GM19023 (cell line): Measurements from ENCODE around the gene DLL3.
"Not testable (repeated sequence)": the region's sequence is repeated elsewhere in the genome, so short reads cannot be mapped to it uniquely, and the experiment has no call there.

ENCODE experiments used
- ATAC-seq: cut with Tn5 transposase; IDR thresholded peaks from one replicate; pipeline ENCODE4 v1.9.1; 2021; ENCODE audit warnings: mild to moderate bottlenecking, moderate library complexity; ENCODE audit not compliant: unreplicated experiment

Gene DLL3, protein sequence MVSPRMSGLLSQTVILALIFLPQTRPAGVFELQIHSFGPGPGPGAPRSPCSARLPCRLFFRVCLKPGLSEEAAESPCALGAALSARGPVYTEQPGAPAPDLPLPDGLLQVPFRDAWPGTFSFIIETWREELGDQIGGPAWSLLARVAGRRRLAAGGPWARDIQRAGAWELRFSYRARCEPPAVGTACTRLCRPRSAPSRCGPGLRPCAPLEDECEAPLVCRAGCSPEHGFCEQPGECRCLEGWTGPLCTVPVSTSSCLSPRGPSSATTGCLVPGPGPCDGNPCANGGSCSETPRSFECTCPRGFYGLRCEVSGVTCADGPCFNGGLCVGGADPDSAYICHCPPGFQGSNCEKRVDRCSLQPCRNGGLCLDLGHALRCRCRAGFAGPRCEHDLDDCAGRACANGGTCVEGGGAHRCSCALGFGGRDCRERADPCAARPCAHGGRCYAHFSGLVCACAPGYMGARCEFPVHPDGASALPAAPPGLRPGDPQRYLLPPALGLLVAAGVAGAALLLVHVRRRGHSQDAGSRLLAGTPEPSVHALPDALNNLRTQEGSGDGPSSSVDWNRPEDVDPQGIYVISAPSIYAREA

DNA sequence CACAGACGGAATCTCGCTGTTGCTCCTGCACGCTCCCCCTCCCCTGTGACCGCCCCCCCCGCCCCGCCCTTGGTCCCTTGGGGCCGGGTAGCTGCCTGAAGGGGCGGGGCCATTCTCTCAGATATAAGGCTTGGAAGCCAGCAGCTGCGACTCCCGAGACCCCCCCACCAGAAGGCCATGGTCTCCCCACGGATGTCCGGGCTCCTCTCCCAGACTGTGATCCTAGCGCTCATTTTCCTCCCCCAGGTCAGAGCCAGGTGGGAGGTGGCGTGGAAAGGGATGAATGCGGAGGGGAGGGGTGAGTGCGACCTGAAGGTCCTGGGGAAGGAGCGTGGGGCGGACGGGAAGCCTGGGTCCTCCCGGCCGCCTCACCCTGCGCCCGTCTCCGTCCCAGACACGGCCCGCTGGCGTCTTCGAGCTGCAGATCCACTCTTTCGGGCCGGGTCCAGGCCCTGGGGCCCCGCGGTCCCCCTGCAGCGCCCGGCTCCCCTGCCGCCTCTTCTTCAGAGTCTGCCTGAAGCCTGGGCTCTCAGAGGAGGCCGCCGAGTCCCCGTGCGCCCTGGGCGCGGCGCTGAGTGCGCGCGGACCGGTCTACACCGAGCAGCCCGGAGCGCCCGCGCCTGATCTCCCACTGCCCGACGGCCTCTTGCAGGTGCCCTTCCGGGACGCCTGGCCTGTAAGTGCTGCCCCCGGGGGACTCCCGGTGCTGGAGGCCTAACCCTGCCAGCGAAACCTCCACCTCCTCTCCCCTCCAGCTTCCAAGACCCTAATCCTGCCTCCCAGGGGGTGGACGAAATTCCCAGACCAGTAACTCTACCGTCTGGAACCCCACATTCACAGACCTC is at the start of gene DLL3:
DLL3 (plus strand) TSS at position 150 of the 845 bp plus-strand sequence; CDS start at position 178, 28 bp downstream.
- ATAC-seq = no peak

DNA sequence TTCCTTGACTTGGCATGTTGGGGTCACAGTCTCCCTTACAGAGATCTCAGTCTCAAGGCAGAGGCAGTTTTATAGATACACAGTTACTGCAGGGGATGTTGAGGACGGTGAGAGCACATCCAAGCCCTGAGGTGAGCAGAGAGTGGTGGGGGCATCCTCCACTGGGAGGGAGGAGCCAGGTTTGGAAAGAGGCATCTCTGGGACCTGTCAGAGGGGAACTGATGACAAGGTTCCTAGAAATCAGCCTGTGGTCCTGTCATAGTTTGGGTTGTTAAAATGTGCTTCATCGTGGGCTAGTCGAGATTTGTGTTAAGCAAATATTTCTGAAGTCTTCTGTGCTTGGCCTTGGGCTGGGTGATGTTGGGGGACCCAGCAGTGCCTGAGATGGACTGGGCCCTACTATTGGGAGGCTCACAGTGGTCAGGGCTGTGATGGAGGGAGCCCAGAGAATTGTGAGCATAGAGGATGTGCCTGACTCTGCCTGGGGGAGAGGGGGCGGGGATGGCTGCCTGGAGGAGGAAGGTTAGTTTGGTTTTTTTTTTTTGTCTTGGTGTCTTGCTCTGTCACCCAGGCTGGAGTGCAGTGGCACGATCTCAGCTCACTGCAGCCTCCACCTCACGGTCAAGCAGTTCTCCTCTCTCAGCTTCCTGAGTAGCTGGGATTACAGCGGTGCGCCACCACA is 49.5 kb upstream of the DLL3 start:
- ATAC-seq = no peak

DNA sequence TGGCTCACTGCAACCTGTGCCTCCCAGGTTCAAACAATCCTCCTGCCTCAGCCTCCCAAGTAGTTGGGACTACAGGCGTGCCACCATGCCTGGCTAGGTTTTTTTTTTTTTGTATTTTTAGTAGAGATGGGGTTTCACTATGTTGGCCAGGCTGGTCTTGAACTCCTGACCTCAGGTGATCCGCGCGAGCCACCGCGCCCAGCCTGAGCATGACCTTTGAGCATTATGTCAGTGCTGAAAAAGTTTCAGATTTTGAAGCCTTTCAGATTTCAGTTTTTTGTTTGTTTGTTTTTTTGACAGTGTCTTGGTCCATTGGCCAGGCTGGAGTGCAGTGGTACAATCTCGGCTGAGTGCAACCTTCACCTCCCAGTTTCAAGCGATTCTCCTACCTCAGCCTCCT is 47.5 kb upstream of the DLL3 start:
- ATAC-seq = not testable (repeated sequence)

DNA sequence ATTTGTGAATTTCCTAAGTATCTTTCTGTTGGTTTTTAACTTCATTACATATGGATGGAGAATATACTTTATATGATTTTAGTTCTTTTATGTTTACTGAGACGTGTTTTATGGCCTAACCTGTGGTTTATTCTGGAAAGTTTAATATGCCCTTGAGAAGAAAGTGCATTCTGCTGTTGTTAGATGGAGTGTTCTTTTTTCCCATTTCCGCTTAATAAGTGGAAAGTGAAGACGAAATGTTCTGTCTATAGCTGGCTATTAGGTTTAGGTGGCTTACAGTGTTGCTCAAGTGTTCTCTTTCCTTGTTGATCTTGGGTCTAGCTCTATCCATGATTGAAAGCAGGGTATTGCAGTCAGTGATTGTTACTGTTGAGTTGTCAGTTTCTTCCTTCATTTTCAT is 35.3 kb upstream of the DLL3 start:
- ATAC-seq = no peak

DNA sequence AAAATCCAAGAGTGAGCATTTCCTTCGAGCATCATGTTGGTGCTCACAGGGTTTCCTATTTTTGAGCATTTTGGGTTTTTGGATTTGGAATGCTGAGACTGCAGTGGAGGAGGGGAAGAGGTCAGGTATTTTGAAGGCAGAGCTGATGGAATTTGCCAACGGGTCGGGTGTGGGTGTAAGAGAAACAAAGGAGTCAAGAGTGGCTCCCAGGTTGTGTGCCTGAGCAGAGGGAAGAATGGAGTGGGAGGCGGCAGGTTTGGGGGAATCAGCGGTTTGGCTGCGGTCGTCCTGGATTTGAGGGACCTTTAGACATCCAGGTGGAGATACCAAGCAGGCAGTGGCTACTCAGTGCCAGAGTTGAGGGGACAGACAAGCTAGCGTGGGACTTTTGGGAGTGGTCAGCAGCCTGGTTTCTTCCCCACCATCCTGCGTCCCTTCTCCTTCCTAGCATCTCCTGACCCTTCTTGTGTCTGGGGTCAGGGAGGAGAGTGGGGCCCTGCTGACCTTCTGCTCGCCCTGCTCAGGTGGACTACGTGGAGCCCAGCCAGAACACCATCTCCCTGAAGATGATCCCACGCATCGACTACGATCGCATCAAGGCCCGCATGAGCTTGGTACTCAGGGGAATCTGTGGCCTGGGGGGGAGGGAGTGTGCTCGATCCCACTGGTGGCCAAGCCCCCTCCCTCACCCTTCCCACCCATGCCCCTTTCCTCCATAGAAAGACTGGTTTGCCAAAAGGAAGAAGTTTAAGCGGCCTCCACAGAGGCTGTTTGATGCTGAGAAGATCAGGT is 32.6 kb upstream of the DLL3 start:
- ATAC-seq = no peak

DNA sequence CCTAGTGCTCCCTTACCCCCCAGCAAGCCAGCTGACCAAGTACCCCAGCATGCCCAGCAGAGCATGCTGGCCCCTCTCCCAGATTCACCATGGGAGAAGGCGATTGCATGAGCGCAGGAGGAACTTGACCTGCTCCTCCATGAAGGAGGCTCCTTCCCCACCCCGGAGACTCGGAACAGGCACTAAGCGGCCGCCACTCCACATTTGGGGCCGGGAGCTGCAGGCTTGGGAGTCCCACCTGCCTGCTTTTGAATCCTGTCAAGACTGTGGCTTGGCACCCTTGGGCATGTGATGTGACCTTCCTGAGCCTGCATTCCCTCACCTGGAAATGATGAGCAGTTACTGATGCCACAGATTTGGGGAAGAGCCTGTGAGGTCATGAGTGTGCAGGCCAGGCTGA is 30.8 kb upstream of the DLL3 start:
- ATAC-seq = no peak

DNA sequence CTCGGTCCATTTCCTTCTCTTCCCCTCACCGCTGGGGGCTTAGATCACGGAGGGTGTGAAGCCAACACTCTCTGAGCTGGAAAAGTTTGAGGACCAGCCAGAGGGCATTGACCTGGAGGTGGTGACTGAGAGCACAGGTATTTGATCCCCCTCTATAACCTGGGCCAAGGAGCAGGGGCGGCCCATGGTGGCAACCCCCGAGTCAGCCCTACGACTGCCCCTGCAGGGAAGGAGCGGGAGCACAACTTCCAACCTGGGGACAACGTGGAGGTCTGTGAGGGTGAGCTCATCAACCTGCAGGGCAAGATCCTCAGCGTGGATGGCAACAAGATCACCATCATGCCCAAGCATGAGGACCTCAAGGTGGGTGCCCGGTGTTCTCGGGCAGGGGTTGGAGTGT is 29.7 kb upstream of the DLL3 start:
- no peak for ATAC-seq

DNA sequence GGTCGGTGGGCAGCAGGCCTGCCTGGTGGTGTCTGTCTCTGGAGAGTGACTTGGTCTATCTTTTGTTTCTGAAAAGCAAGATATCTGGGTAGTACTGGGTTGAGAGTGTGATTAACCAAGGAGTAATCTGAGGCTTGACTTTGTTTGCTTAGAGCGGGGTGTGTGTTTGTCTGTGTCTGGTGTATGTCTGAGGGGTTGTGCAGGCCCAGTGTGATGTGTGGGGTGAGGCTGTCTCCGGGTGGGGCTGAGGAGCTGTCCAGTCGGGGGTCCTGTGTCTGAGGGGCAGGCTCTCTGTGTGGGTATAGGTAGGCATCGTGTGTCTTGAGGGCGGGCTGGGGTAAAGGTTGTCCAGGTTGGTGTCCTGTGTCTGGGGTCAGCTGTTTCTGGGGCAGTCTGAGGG is 29.2 kb upstream of the DLL3 start:
- ATAC-seq = no peak

DNA sequence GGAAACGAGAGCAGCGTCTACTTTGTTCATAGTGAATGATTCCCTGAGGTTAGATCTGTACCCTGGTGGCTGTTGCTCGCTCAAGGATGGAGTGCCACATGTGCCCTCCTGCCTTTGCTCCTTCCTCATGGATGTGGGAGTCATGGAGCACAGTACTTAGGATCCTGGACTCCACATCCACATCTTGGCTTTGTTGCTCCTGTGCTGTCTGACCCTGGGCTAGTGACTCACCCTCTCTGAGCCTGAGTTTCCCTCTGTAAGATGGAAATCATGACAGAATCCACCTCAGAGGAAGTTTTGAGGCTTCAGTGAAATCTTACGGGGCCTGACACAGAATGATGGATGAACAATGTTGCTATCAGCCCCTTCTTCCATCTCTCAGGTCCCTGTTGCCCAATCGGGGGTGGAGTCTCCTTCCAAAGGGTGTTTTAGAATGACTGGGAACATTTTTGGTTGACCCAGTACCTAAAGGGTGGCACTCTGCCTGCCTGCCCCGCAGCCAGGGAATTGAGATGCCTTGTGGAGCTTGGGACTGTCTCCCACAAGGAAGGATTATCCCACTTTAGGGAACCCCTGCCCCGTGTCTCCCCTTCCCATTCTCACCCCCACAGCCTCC is 27.9 kb upstream of the DLL3 start:
- ATAC-seq = no peak

DNA sequence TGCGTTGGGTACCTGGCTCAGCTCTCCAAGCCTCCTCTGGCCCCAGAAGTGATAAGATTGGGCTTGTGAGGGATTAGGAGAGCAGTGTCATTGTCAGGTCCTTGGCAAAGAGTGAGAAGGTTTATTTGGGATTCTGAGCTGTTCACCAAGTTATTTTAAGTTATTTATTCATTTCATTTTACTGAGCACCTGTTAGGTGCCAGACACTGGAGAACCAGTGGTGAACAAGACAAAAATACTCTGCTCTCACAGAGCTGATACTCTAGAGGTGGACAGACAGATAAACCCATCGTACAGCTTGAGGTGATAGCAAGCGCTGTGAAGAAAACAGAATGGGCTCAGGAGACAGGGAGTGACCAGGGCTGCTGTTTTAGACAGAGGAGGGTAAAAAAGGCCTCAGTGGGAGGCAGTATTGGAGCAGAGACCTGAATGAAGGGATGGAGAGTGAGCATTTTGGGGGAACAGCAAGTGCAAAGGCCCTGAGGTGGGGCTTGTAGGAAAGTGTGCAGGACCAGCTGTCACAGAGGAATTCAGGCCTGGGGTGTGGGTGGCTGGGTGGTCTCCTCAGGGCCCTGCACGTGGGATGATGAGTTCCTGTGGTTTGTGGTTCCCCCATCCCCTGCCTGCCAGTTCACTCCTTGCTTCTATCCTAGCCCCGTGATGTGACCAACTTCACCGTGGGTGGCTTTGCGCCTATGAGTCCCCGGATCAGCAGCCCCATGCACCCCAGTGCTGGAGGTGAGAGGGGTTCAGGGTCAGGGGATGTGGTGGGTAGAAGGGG is 26.8 kb upstream of the DLL3 start:
- ATAC-seq = no peak

DNA sequence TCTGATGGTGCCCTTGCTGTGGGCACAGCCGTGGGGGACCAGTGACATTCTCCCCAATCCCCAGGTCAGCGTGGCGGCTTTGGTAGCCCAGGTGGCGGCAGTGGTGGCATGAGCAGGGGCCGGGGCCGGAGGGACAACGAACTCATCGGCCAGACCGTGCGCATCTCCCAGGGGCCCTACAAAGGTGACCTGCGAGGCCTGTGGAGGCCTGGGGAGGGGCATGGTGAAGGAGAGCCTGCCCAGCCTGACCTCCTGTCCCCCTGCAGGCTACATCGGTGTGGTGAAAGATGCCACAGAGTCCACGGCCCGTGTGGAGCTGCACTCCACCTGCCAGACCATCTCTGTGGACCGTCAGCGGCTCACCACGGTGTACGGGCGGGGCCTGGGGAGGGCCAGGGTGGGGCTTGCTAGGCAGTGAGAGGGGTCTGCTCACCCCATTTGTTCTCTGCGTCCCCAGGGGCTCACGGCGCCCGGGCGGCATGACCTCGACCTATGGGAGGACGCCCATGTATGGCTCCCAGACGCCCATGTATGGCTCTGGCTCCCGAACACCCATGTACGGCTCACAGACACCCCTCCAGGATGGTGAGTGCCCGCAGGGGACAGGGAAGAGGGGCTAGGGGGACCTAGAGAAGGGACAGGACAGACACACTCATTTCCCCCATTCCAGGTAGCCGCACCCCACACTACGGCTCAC is 25.9 kb upstream of the DLL3 start:
- ATAC-seq = no peak

DNA sequence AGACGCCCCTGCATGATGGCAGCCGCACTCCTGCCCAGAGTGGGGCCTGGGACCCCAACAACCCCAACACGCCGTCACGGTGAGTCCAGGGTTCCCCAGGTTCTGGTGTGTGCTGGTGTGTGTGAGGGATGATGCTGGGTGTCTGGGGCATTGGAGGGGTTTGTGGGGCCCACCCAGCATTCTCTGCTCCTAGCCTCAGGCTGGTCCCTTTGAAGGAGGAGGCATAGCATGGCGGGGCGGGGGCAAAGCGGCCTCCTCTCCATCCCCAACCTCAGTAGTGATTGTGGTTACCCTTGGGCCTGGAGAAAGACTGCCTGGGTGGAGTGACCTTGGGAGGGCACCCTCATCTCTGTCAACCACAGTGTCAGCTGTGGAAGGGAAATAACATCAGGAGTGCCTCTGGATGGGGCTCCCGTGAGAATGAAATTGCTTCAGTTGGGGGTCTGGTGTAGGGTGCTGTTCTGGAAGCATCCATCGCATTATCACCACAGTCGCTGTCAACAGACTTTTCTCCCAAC is 25.2 kb upstream of the DLL3 start:
- no peak for ATAC-seq

DNA sequence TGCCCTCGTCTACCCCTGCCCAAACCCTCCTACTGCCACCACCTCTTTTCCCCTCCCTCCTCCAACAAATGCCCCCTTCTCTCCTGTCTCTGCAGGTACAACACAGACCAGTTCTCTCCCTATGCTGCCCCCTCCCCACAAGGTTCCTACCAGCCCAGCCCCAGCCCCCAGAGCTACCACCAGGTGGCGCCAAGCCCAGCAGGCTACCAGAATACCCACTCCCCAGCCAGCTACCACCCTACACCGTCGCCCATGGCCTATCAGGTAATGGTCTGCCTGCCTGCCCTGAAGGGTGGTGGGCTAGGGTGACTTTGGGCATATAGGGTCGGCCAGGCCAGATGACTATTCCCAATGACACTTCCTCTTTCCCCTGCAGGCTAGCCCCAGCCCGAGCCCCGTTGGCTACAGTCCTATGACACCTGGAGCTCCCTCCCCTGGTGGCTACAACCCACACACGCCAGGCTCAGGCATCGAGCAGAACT is 24.6 kb upstream of the DLL3 start:
- no peak for ATAC-seq

DNA sequence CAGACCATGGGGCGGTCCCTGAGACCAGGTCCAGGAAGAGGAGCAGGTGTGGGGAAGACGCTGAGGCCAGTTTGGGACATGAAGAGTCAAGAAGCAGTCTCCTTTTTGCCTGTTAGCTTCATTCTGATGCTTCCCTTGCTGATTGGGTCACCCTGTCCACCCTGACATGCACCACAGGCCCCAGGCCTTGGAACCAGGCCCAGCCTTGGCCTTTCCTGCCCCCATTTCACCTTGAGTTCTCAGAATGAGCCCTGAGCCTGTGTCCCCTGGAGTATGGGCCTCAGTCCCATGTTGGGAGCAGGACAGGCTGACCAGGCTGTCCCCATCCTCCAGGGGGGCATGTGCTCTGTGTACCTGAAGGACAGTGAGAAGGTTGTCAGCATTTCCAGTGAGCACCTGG is 23.0 kb upstream of the DLL3 start:
- ATAC-seq = no peak

DNA sequence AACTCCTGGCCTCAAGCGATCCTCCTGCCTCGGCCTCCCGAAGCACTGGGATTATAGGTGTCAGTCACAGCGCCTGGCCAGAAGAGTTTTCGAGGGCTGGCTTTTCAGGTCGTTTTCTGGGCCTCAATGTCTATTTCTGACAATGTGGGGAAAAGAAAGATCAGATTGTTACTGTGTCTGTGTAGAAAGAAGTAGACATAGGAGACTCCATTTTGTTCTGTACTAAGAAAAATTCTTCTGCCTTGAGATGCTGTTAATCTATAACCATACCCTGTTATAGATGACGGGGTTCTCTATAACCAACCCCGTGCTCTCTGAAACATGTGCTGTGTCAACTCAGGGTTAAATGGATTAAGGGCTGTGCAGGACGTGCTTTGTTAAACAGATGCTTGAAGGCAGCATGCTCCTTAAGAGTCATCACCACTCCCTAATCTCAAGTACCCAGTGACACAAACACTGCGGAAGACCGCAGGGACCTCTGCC is 19.4 kb upstream of the DLL3 start:
- not testable (repeated sequence) for ATAC-seq

DNA sequence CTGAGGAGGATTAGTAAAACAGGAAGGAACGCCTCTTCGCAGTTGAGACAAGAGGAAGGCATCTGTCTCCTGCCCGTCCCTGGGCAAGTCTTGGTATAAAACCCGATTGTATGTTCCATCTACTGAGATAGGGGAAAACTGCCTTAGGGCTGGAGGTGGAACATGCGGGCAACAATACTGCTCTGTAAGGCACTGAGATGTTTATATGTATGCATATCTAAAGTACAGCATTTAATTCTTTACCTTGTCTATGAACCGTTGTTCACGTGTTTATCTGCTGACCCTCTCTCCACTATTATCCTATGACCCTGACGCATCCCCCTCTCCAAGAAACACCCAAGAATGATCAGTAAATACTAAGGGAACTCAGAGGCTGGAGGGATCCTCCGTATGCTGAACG is 18.8 kb upstream of the DLL3 start:
- ATAC-seq = no peak

DNA sequence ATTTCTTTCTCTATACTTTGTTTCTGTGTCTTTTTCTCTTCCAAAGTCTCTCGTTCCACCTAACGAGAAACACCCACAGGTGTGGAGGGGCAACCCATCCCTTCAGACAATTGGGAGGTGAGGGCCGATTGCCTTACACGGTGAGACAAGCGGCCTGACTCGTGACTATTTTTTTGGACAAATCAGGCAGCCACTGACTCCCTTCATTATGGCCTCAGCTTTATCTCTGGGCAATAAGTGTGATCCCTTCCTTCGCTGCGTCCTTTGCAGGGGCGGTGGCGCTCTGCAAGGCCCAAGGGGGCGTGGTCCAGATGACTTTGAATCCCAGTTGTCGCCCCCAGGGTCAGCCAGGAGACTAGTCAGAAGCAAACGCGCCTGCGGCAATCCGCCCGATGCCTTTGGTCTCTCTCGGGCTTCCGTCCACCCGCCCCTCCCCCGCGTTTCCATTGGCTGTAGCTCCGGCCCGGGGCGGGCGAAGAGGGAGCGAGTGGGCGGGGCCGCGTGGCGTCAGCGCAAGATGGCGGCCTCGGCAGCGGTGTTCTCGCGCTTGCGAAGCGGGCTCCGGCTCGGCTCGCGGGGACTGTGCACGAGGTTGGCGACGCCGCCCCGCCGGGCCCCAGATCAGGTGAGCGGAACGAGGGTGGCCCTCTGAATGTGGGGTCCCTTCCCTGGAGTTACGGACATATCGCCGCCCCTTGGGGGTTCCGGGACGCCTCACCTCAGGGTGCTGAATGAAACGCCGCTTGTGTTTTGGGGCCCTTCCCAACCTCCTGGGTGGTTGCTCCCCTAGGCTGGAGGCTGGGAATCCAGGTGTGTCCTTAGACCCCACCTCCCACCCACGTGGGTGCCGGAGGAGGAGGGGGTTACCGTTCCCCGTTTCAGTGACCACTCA is 18.2 kb upstream of the DLL3 start, which contains the start of gene TIMM50:
TIMM50 (plus strand) TSS at position 502 of the 892 bp plus-strand sequence; CDS start at position 518, 16 bp downstream.
- peak; percentile 90 for ATAC-seq
